ENCODE results near the gene VPS18.
A peak's percentile ranks its signal among the peaks of the same experiment; 100 is the strongest.

Gene VPS18

GRCh38 chr15:40930430-40931299 lies 36.4 kb downstream of the VPS18 start:
- Mint-ChIP-seq H3K27ac (no peak overlapping the region), H3K4me3 (peak overlapping the region; percentile 50), H3K4me1 (peaks cover 41% of the 10 kb centered on the region), H3K27me3 (peaks cover 55% of the 10 kb centered on the region), H3K36me3 (ENCODE audit: low read depth) (no peaks in the 10 kb centered on the region), H3K9me3 (no peaks in the 10 kb centered on the region)
- ATAC-seq (peak; percentile 44), DNase-seq (peak; percentile 69)

- Mint-ChIP-seq H3K9me3 (no peaks in the 10 kb centered on the region), H3K27ac (no peak overlapping the region), H3K4me3 (no peak overlapping the region), H3K27me3 (peaks cover 46% of the 10 kb centered on the region), H3K4me1 (peaks cover 35% of the 10 kb centered on the region), H3K36me3 (ENCODE audit: low read depth) (no peaks in the 10 kb centered on the region)
- DNase-seq (no peak), ATAC-seq (no peak)
Observed at GRCh38 chr15:40931300-40932142, 37.3 kb downstream of the VPS18 start.

- ATAC-seq (no peak), DNase-seq (no peak)
- Mint-ChIP-seq H3K4me1 (peaks cover 29% of the 10 kb centered on the region), H3K36me3 (ENCODE audit: low read depth) (no peaks in the 10 kb centered on the region), H3K9me3 (no peaks in the 10 kb centered on the region), H3K27me3 (peaks cover 40% of the 10 kb centered on the region), H3K4me3 (no peak overlapping the region), H3K27ac (no peak overlapping the region)
Observed at GRCh38 chr15:40932156-40932555, 37.9 kb downstream of the VPS18 start.

- no peaks in the 10 kb centered on the region for H3K36me3 Mint-ChIP-seq (ENCODE audit: low read depth)
- peaks cover 38% of the 10 kb centered on the region for H3K27me3 Mint-ChIP-seq
Observed at GRCh38 chr15:40932649-40933516, 38.6 kb downstream of the VPS18 start.

GRCh38 chr15:40933517-40933902 lies 39.3 kb downstream of the VPS18 start:
- ATAC-seq (no peak), DNase-seq (no peak)
- Mint-ChIP-seq H3K4me3 (no peak overlapping the region), H3K4me1 (peaks cover 25% of the 10 kb centered on the region), H3K27ac (no peak overlapping the region), H3K27me3 (peaks cover 34% of the 10 kb centered on the region), H3K9me3 (no peaks in the 10 kb centered on the region), H3K36me3 (ENCODE audit: low read depth) (no peaks in the 10 kb centered on the region)

More at GRCh38 chr15:40932649-40933516, 38.6 kb downstream of the VPS18 start:
- H3K4me1 Mint-ChIP-seq: peaks cover 26% of the 10 kb centered on the region
- H3K9me3 Mint-ChIP-seq: no peaks in the 10 kb centered on the region
- H3K27ac Mint-ChIP-seq: no peak overlapping the region
- no peak overlapping the region for H3K4me3 Mint-ChIP-seq
- no peak for ATAC-seq
- no peak for DNase-seq

GRCh38 chr15:40934457-40934856 lies 40.2 kb downstream of the VPS18 start:
- DNase-seq (no peak), ATAC-seq (no peak)
- no peaks in the 10 kb centered on the region for H3K9me3 Mint-ChIP-seq
- H3K36me3 Mint-ChIP-seq (ENCODE audit: low read depth): no peaks in the 10 kb centered on the region
- H3K27me3 Mint-ChIP-seq: peaks cover 27% of the 10 kb centered on the region
- H3K4me1 Mint-ChIP-seq: peaks cover 18% of the 10 kb centered on the region
- H3K27ac Mint-ChIP-seq: no peak overlapping the region
- no peak overlapping the region for H3K4me3 Mint-ChIP-seq

- H3K27ac Mint-ChIP-seq: no peak overlapping the region
- H3K36me3 Mint-ChIP-seq (ENCODE audit: low read depth): no peaks in the 10 kb centered on the region
- DNase-seq (no peak), ATAC-seq (no peak)
- H3K4me3 Mint-ChIP-seq: no peak overlapping the region
- no peaks in the 10 kb centered on the region for H3K9me3 Mint-ChIP-seq
- H3K27me3 Mint-ChIP-seq: peaks cover 10% of the 10 kb centered on the region
- H3K4me1 Mint-ChIP-seq: peaks cover 15% of the 10 kb centered on the region
Observed at GRCh38 chr15:40936234-40936708, 42.0 kb downstream of the VPS18 start.

- H3K9me3 Mint-ChIP-seq: no peaks in the 10 kb centered on the region
- no peak for ATAC-seq
Observed at GRCh38 chr15:40936709-40937666, 42.7 kb downstream of the VPS18 start.

GRCh38 chr15:40937762-40938535 lies 43.7 kb downstream of the VPS18 start:
- H3K27me3 Mint-ChIP-seq: no peaks in the 10 kb centered on the region
- DNase-seq (no peak), ATAC-seq (no peak)
- no peak overlapping the region for H3K4me3 Mint-ChIP-seq
- H3K27ac Mint-ChIP-seq: no peak overlapping the region
- H3K4me1 Mint-ChIP-seq: peaks cover 20% of the 10 kb centered on the region
- no peaks in the 10 kb centered on the region for H3K36me3 Mint-ChIP-seq (ENCODE audit: low read depth)
- no peaks in the 10 kb centered on the region for H3K9me3 Mint-ChIP-seq

More at GRCh38 chr15:40936709-40937666, 42.7 kb downstream of the VPS18 start:
- Mint-ChIP-seq H3K27ac (no peak overlapping the region), H3K27me3 (peaks cover 3% of the 10 kb centered on the region), H3K36me3 (ENCODE audit: low read depth) (no peaks in the 10 kb centered on the region), H3K4me1 (peaks cover 15% of the 10 kb centered on the region), H3K4me3 (no peak overlapping the region)
- DNase-seq: no peak

- no peaks in the 10 kb centered on the region for H3K27me3 Mint-ChIP-seq
- H3K36me3 Mint-ChIP-seq (ENCODE audit: low read depth): no peaks in the 10 kb centered on the region
- DNase-seq: no peak
- H3K27ac Mint-ChIP-seq: no peak overlapping the region
- no peak overlapping the region for H3K4me3 Mint-ChIP-seq
- H3K4me1 Mint-ChIP-seq: peaks cover 26% of the 10 kb centered on the region
- H3K9me3 Mint-ChIP-seq: no peaks in the 10 kb centered on the region
- ATAC-seq: no peak
Observed at GRCh38 chr15:40938536-40938870, 44.3 kb downstream of the VPS18 start.

- H3K4me3 Mint-ChIP-seq: peak overlapping the region; percentile 53
- no peaks in the 10 kb centered on the region for H3K9me3 Mint-ChIP-seq
- H3K27ac Mint-ChIP-seq: peak overlapping the region; percentile 43
- no peaks in the 10 kb centered on the region for H3K27me3 Mint-ChIP-seq
- H3K4me1 Mint-ChIP-seq: peaks cover 27% of the 10 kb centered on the region
- ATAC-seq (no peak), DNase-seq (no peak)
- H3K36me3 Mint-ChIP-seq (ENCODE audit: low read depth): no peaks in the 10 kb centered on the region
Observed at GRCh38 chr15:40940296-40940801, 46.1 kb downstream of the VPS18 start.

- Mint-ChIP-seq H3K4me1 (peaks cover 27% of the 10 kb centered on the region), H3K36me3 (ENCODE audit: low read depth) (no peaks in the 10 kb centered on the region), H3K27me3 (no peaks in the 10 kb centered on the region), H3K9me3 (no peaks in the 10 kb centered on the region), H3K4me3 (peak overlapping the region; percentile 56), H3K27ac (peak overlapping the region; percentile 83)
- no peak for ATAC-seq
- no peak for DNase-seq
Observed at GRCh38 chr15:40941068-40941527, 46.8 kb downstream of the VPS18 start.

Data from activated naive CD8-positive, alpha-beta T cell treated with anti-CD3 and anti-CD28 coated beads, Interleukin-2, amount 50 U/mL, for 24 hours (primary cell).